NT2/D1 (cell line): Measurements from ENCODE around the gene DOCK1.
"Not testable (repeated sequence)": the region's sequence is repeated elsewhere in the genome, so short reads cannot be mapped to it uniquely, and the experiment has no call there.

Experiments
- DNase-seq: peaks from one replicate; pipeline ENCODE4 v3.0.0-alpha.2; 2011; ENCODE audit warnings: low read depth, low spot score
- H3K27me3 ChIP-seq: 2 replicates; pipeline ENCODE4 v1.6.0; 2011; ENCODE audit warnings: mild to moderate bottlenecking; ENCODE audit not compliant: insufficient read length, insufficient read depth
- H3K36me3 ChIP-seq: 2 replicates; pipeline ENCODE4 v1.6.1; 2011; ENCODE audit warnings: mild to moderate bottlenecking, low read length, mixed read lengths; ENCODE audit not compliant: insufficient read depth, insufficient read length
- H3K4me1 ChIP-seq: 2 replicates; pipeline ENCODE4 v1.5.1; 2011; ENCODE audit not compliant: insufficient read depth, insufficient read length
- H3K4me3 ChIP-seq: 2 replicates; pipeline ENCODE4 v1.5.1; 2011; ENCODE audit warnings: low read depth; ENCODE audit not compliant: insufficient read length
- H3K9ac ChIP-seq: 2 replicates; pipeline ENCODE4 v1.6.0; 2011; ENCODE audit warnings: low read depth; ENCODE audit not compliant: insufficient read length
- H3K9me3 ChIP-seq: 2 replicates; pipeline ENCODE4 v1.5.1; 2011; ENCODE audit warnings: mild to moderate bottlenecking, low read length; ENCODE audit not compliant: insufficient read depth
- SUZ12 ChIP-seq: IDR thresholded peaks from 2 replicates; pipeline ENCODE4 v1.6.1; 2011; ENCODE audit not compliant: insufficient read length, insufficient read depth; ENCODE audit errors: extremely low read depth
- YY1 ChIP-seq: IDR thresholded peaks from 2 replicates; pipeline ENCODE4 v1.6.1; 2011; ENCODE audit not compliant: insufficient read length, insufficient read depth
- ZNF274 ChIP-seq: IDR thresholded peaks from 2 replicates; pipeline ENCODE4 v1.6.1; 2011; ENCODE audit warnings: mild to moderate bottlenecking, low read depth, low read length

Gene DOCK1

DNA sequence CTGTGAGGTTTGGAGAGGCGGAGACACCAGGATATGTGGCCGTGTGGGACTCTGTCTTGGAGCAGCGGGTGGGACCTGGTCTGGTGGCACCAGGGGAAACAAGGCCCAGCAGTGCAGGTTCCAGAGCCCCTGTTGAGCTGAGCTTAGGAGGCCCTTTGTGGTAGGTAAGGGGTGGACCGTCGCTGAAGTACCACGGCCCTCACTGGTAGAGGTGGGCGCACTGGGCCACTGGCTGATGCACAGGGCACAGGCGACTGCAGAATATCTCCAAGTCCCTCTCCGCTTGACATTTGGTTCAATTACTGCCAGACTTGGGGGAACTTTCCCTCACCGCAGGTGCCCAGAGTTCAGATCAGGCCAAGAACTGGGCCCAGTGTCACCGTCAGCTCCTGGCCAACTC, 27.3 kb downstream of the DOCK1 start:
- DNase-seq, result no peak

GRCh38 chr10:126933116-126933515, 27.9 kb downstream of the DOCK1 start:
- Histone ChIP-seq H3K36me3 (peaks cover 28% of the 10 kb centered on the region), H3K9ac (no peak overlapping the region), H3K4me3 (no peak overlapping the region), H3K4me1 (peaks cover 7% of the 10 kb centered on the region), H3K9me3 (no peaks in the 10 kb centered on the region), H3K27me3 (no peaks in the 10 kb centered on the region)
- DNase-seq, result no peak
- TF ChIP-seq YY1, result no peak
- no peak for TF ChIP-seq SUZ12
- no peak for TF ChIP-seq ZNF274

More for the DNA sequence above, 27.3 kb downstream of the DOCK1 start:
- H3K4me3 ChIP-seq, result no peak overlapping the region
- H3K9ac ChIP-seq, result no peak overlapping the region
- TF ChIP-seq SUZ12 (no peak), ZNF274 (no peak), YY1 (no peak)
- no peaks in the 10 kb centered on the region for H3K9me3 ChIP-seq
- peaks cover 7% of the 10 kb centered on the region for H3K4me1 ChIP-seq
- peaks cover 34% of the 10 kb centered on the region for H3K36me3 ChIP-seq
- H3K27me3 ChIP-seq, result no peaks in the 10 kb centered on the region

GRCh38 chr10:126935263-126935946, 30.2 kb downstream of the DOCK1 start:
- peaks cover 3% of the 10 kb centered on the region for H3K4me1 ChIP-seq
- peak overlapping the region; percentile 56 for H3K9ac ChIP-seq
- H3K36me3 ChIP-seq, result peaks cover 17% of the 10 kb centered on the region
- H3K27me3 ChIP-seq, result no peaks in the 10 kb centered on the region
- no peak for DNase-seq
- no peaks in the 10 kb centered on the region for H3K9me3 ChIP-seq
- no peak overlapping the region for H3K4me3 ChIP-seq
- TF ChIP-seq YY1 (no peak), SUZ12 (no peak), ZNF274 (no peak)

DNA sequence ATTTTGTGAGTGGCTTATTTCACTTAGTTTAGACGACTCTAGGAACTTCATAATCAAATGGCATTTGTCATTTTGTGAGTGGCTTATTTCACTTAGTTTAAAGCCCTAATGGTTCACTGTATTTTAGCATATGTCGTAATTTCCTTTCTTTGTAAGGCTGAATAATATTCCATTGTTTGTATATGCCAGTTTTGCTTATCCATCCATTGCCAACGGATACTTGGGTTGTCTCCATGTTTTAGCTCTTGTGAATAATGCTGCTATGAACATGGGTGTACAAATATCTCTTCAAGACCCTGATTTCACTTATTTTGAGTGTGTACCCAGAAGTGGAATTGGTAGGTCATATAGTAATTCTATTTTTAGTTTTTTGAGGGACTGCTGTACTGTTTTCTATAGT, 31.8 kb downstream of the DOCK1 start:
- Histone ChIP-seq H3K4me1 (peaks cover 3% of the 10 kb centered on the region), H3K9ac (no peak overlapping the region), H3K4me3 (no peak overlapping the region), H3K9me3 (no peaks in the 10 kb centered on the region), H3K36me3 (peaks cover 9% of the 10 kb centered on the region), H3K27me3 (no peaks in the 10 kb centered on the region)
- no peak for TF ChIP-seq YY1
- DNase-seq, result no peak

DNA sequence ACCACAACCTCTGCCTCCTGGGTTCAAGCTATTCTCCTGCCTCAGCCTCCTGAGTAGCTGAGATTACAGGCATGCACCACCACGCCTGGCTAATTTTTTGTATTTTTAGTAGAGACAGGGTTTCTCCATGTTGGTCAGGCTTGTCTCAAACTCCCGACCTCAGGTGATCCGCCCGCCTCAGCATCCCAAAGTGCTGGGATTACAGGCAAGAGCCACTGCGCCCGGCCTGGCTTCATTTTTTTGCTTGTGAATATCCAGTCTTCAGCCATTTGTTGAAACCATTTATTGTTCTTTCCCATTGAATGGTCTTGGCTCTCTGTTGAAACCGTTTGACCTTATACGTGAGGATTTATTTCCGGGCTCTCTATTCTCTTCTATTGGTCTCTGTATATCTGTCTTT, 32.9 kb downstream of the DOCK1 start:
- H3K4me3 ChIP-seq, DNase-seq, H3K27me3 ChIP-seq, H3K36me3 ChIP-seq, H3K4me1 ChIP-seq, H3K9ac ChIP-seq, H3K9me3 ChIP-seq: not testable (repeated sequence)

GRCh38 chr10:126939706-126940105, 34.5 kb downstream of the DOCK1 start:
- H3K4me1 ChIP-seq, result peaks cover 3% of the 10 kb centered on the region
- no peaks in the 10 kb centered on the region for H3K9me3 ChIP-seq
- H3K4me3 ChIP-seq, result no peak overlapping the region
- TF ChIP-seq ZNF274 (no peak), SUZ12 (no peak), YY1 (no peak)
- no peaks in the 10 kb centered on the region for H3K27me3 ChIP-seq
- no peak for DNase-seq
- peaks cover 4% of the 10 kb centered on the region for H3K36me3 ChIP-seq
- no peak overlapping the region for H3K9ac ChIP-seq

GRCh38 chr10:126940670-126941310, 35.6 kb downstream of the DOCK1 start:
- Histone ChIP-seq H3K27me3 (no peaks in the 10 kb centered on the region), H3K4me3 (no peak overlapping the region), H3K9ac (no peak overlapping the region), H3K9me3 (no peaks in the 10 kb centered on the region), H3K4me1 (no peaks in the 10 kb centered on the region), H3K36me3 (peaks cover 6% of the 10 kb centered on the region)
- TF ChIP-seq SUZ12 (no peak), ZNF274 (no peak), YY1 (no peak)
- DNase-seq, result no peak

DNA sequence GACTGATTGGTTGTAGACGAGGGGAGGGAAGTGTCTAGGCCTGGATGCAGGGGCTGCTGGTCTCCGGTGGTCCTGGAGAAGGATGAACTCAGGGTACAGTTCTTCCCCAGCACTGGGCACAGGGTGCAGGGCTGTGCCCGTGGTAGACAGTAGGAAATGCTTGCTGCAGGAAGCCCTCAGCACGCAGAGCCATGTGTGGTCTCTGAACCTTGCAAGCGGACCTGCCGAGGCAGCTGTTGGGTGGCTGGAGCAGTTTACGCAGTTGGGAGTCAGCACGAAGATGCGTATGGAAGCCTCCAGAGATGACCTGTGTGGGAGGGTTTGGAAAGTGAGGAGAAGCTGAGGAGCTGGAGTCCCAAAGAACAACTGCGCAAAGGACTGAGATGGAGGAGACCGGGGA, 39.0 kb downstream of the DOCK1 start:
- TF ChIP-seq SUZ12, result no peak
- TF ChIP-seq ZNF274, result no peak
- no peak for TF ChIP-seq YY1
- Histone ChIP-seq H3K36me3 (peaks cover 8% of the 10 kb centered on the region), H3K9ac (no peak overlapping the region), H3K4me3 (no peak overlapping the region), H3K9me3 (peaks cover 10% of the 10 kb centered on the region), H3K4me1 (no peaks in the 10 kb centered on the region), H3K27me3 (no peaks in the 10 kb centered on the region)
- DNase-seq, result no peak
